ENCODE data around the gene CACNA2D3.

DNA sequence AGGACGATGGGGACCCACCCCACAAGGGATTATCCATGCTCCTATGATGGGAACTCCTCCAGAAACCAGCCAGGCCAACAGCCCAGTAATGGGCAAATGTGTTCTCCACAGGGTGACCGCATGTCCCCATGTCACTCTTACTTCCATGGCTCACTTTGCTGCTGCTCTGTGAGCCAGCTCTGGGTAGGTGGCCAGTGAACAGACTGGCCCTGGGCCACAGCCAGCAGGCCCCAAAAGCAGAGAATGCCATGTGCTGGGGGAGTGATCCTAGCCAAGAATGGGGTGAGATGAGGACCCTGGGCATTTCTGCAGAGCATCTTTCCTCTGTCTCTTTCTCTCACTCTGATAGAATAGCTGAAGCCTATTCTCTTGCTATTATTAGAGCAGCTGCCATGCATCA is 414.1 kb downstream of the CACNA2D3 start:
- TF ChIP-seq EZH2phosphoT487 (IDR thresholded peaks at IDR 0.05; ENCODE audit: insufficient read depth, low read depth): no peak
- no peak for TF ChIP-seq EZH2 (IDR thresholded peaks at IDR 0.05; ENCODE audit: insufficient read depth, poor library complexity, severe bottlenecking)
